Gastroesophageal sphincter (tissue), 3 donors: ENCODE results near the gene STK24.

Experiments
- POLR2A ChIP-seq, 2 donors: fragments of 450-650 bp; IDR thresholded peaks; one replicate each; pipeline ENCODE4 v1.6.1; 2017; ENCODE audit warnings: antibody characterized with exemption in 2 of 2, mild to moderate bottlenecking in 2 of 2, moderate library complexity in 1 of 2
- POLR2AphosphoS5 ChIP-seq: sonication (generic); formaldehyde crosslinking; IDR thresholded peaks from one replicate; pipeline ENCODE4 v1.6.1; 2017; ENCODE audit warnings: antibody characterized with exemption
- TF ChIP-seq, protein P1 (sequence below), 4 experiments: fragments of 200-600 bp in 2 of 4; fragments of 450-650 bp in 2 of 4; sonication (generic) in 1 of 4; IDR thresholded peaks; one replicate each; pipeline ENCODE4 v1.5.1; 2017 to 2019; ENCODE audit warnings: antibody characterized with exemption in 4 of 4, mild to moderate bottlenecking in 2 of 4, moderate library complexity in 2 of 4

GRCh38 chr13:98456413-98456845 lies 120.5 kb downstream of the STK24 start:
- TF ChIP-seq, protein P1, sequence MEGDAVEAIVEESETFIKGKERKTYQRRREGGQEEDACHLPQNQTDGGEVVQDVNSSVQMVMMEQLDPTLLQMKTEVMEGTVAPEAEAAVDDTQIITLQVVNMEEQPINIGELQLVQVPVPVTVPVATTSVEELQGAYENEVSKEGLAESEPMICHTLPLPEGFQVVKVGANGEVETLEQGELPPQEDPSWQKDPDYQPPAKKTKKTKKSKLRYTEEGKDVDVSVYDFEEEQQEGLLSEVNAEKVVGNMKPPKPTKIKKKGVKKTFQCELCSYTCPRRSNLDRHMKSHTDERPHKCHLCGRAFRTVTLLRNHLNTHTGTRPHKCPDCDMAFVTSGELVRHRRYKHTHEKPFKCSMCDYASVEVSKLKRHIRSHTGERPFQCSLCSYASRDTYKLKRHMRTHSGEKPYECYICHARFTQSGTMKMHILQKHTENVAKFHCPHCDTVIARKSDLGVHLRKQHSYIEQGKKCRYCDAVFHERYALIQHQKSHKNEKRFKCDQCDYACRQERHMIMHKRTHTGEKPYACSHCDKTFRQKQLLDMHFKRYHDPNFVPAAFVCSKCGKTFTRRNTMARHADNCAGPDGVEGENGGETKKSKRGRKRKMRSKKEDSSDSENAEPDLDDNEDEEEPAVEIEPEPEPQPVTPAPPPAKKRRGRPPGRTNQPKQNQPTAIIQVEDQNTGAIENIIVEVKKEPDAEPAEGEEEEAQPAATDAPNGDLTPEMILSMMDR (IDR thresholded peaks at IDR 0.05): no peak
- TF ChIP-seq POLR2AphosphoS5 (no peak), POLR2A (IDR thresholded peaks at IDR 0.05) (no peak)
